IPS-18c (cell line): ENCODE data around the gene MIGA2.

Experiments used
- H3K4me3 ChIP-seq: 2 replicates; pipeline ENCODE4 v1.7.0; 2013; ENCODE audit warnings: low read depth, mild to moderate bottlenecking, low read length, moderate library complexity; ENCODE audit not compliant: insufficient read depth
- H3K9me3 ChIP-seq: one replicate; pipeline ENCODE4 v1.6.1; 2013; ENCODE audit warnings: mild to moderate bottlenecking, low read length, moderate library complexity; ENCODE audit not compliant: control insufficient read depth, insufficient read depth

Gene MIGA2

GRCh38 chr9:129121483-129121882, 85.1 kb downstream of the MIGA2 start:
- no peaks in the 10 kb centered on the region for H3K9me3 ChIP-seq
- no peak overlapping the region for H3K4me3 ChIP-seq
